ENCODE results near the gene RASD2. TPM values are rescaled to one million over a fixed set of nuclear protein-coding genes. Genes with fewer than 3 reads are reported as not detected.

RASD2 gene
- total RNA-seq, 1 donor from 2014 or later, result 3.6 TPM

GRCh38 chr22:35570686-35571194 lies 30.1 kb downstream of the RASD2 start:
- no peaks in the 10 kb centered on the region for H3K9me3 ChIP-seq
- no peaks in the 10 kb centered on the region for H3K4me1 ChIP-seq
- ATAC-seq, result no peak
- H3K4me3 ChIP-seq, result no peak overlapping the region
- no peak for DNase-seq
- H3K27ac ChIP-seq, result no peak overlapping the region
- H3K36me3 ChIP-seq, result no peaks in the 10 kb centered on the region
- TF ChIP-seq CTCF (IDR thresholded peaks at IDR 0.05), result no peak
- H3K27me3 ChIP-seq (ENCODE audit: low read depth), result peaks cover 9% of the 10 kb centered on the region
- intact Hi-C loops (cut with DNase I), result no loop called here

- H3K27ac ChIP-seq, result no peak overlapping the region
- H3K9me3 ChIP-seq, result no peaks in the 10 kb centered on the region
- H3K36me3 ChIP-seq, result no peaks in the 10 kb centered on the region
- ATAC-seq (no peak), DNase-seq (no peak)
- H3K27me3 ChIP-seq (ENCODE audit: low read depth), result peaks cover 9% of the 10 kb centered on the region
- intact Hi-C loops (cut with DNase I), result no loop called here
- H3K4me3 ChIP-seq, result no peak overlapping the region
- no peaks in the 10 kb centered on the region for H3K4me1 ChIP-seq
- no peak for TF ChIP-seq CTCF (IDR thresholded peaks at IDR 0.05)
These were observed 31.9 kb downstream of the RASD2 start for GRCh38 chr22:35572556-35572955.

- Histone ChIP-seq H3K9me3 (no peaks in the 10 kb centered on the region), H3K4me1 (no peaks in the 10 kb centered on the region), H3K27me3 (ENCODE audit: low read depth) (peaks cover 5% of the 10 kb centered on the region), H3K4me3 (no peak overlapping the region), H3K36me3 (no peaks in the 10 kb centered on the region), H3K27ac (no peak overlapping the region)
- no peak for TF ChIP-seq CTCF (IDR thresholded peaks at IDR 0.05)
- DNase-seq (no peak), ATAC-seq (no peak)
- intact Hi-C loops (cut with DNase I), result no loop called here
These were observed 34.6 kb downstream of the RASD2 start for GRCh38 chr22:35575116-35575748.

- no peak for TF ChIP-seq CTCF (IDR thresholded peaks at IDR 0.05)
- peaks cover 5% of the 10 kb centered on the region for H3K27me3 ChIP-seq (ENCODE audit: low read depth)
These were observed 36.0 kb downstream of the RASD2 start for GRCh38 chr22:35576671-35577070.

GRCh38 chr22:35577799-35578659 lies 37.4 kb downstream of the RASD2 start:
- intact Hi-C loops (cut with DNase I), result no loop called here
- H3K27ac ChIP-seq, result no peak overlapping the region
- no peaks in the 10 kb centered on the region for H3K9me3 ChIP-seq
- TF ChIP-seq CTCF (IDR thresholded peaks at IDR 0.05), result no peak
- DNase-seq (no peak), ATAC-seq (no peak)
- no peak overlapping the region for H3K4me3 ChIP-seq
- peaks cover 5% of the 10 kb centered on the region for H3K27me3 ChIP-seq (ENCODE audit: low read depth)
- H3K4me1 ChIP-seq, result no peaks in the 10 kb centered on the region
- no peaks in the 10 kb centered on the region for H3K36me3 ChIP-seq

More at GRCh38 chr22:35576671-35577070, 36.0 kb downstream of the RASD2 start:
- intact Hi-C loops (cut with DNase I), result no loop called here
- no peaks in the 10 kb centered on the region for H3K4me1 ChIP-seq
- no peaks in the 10 kb centered on the region for H3K36me3 ChIP-seq
- ATAC-seq (no peak), DNase-seq (no peak)
- H3K27ac ChIP-seq, result no peak overlapping the region
- H3K4me3 ChIP-seq, result no peak overlapping the region
- H3K9me3 ChIP-seq, result no peaks in the 10 kb centered on the region
